Adipocyte (in vitro differentiated cells): ENCODE results near the gene JAK2.
"Not testable (repeated sequence)": the region's sequence is repeated elsewhere in the genome, so short reads cannot be mapped to it uniquely, and the experiment has no call there.

ENCODE experiments used
- DNase-seq: peaks from one replicate; pipeline ENCODE4 v3.0.0-alpha.2; 2015; ENCODE audit warnings: low read depth
- H3K27me3 ChIP-seq: replicated peaks from 2 replicates; pipeline ENCODE4 v1.7.0; 2013; ENCODE audit warnings: mild to moderate bottlenecking, low read length, moderate library complexity; ENCODE audit not compliant: control insufficient read depth, insufficient read depth
- H3K36me3 ChIP-seq: 2 replicates; pipeline ENCODE4 v1.7.0; 2013; ENCODE audit warnings: low read length, mild to moderate bottlenecking, moderate library complexity; ENCODE audit not compliant: control insufficient read depth, insufficient read depth, severe bottlenecking
- H3K4me1 ChIP-seq: 2 replicates; pipeline ENCODE4 v1.7.0; 2013; ENCODE audit warnings: mild to moderate bottlenecking, low read length, moderate library complexity; ENCODE audit not compliant: control insufficient read depth, insufficient read depth
- H3K4me3 ChIP-seq: 2 replicates; pipeline ENCODE4 v1.7.0; 2013; ENCODE audit warnings: mild to moderate bottlenecking, low read length, moderate library complexity
- H3K9ac ChIP-seq: 2 replicates; pipeline ENCODE4 v1.7.0; 2013; ENCODE audit warnings: mild to moderate bottlenecking, low read length, moderate library complexity
- H3K9me3 ChIP-seq: 2 replicates; pipeline ENCODE4 v1.7.0; 2013; ENCODE audit warnings: mild to moderate bottlenecking, low read length, moderate library complexity; ENCODE audit not compliant: control insufficient read depth

JAK2 gene

GRCh38 chr9:4984621-4985385 lies at the start of gene JAK2:
Gene JAK2, plus strand, starts transcription at chr9:4985272. Its CDS starts 36,716 bp downstream, at chr9:5021988.
- no peaks in the 10 kb centered on the region for H3K36me3 ChIP-seq
- peak within 1 kb of the TSS; percentile 98 for H3K9ac ChIP-seq
- peak; percentile 96 for DNase-seq
- peak within 1 kb of the TSS; percentile 97 for H3K4me3 ChIP-seq
- H3K9me3 ChIP-seq = no peaks in the 10 kb centered on the region
- no peaks in the 10 kb centered on the region for H3K27me3 ChIP-seq
- H3K4me1 ChIP-seq = peaks cover 50% of the 10 kb centered on the region

- Histone ChIP-seq H3K27me3 (no peaks in the 10 kb centered on the region), H3K9ac (peak overlapping the region; percentile 43), H3K9me3 (no peaks in the 10 kb centered on the region), H3K4me3 (peak overlapping the region; percentile 55), H3K36me3 (no peaks in the 10 kb centered on the region), H3K4me1 (peaks cover 15% of the 10 kb centered on the region)
- DNase-seq = no peak
Observed at GRCh38 chr9:4936277-4936676, 48.8 kb upstream of the JAK2 start.

GRCh38 chr9:4936823-4937222 lies 48.2 kb upstream of the JAK2 start:
- no peak for DNase-seq
- H3K27me3 ChIP-seq = no peaks in the 10 kb centered on the region
- no peaks in the 10 kb centered on the region for H3K9me3 ChIP-seq
- H3K4me3 ChIP-seq = no peak overlapping the region
- H3K4me1 ChIP-seq = peaks cover 15% of the 10 kb centered on the region
- no peak overlapping the region for H3K9ac ChIP-seq
- no peaks in the 10 kb centered on the region for H3K36me3 ChIP-seq

- no peak overlapping the region for H3K9ac ChIP-seq
- H3K4me3 ChIP-seq = no peak overlapping the region
- no peaks in the 10 kb centered on the region for H3K27me3 ChIP-seq
- DNase-seq = no peak
- H3K4me1 ChIP-seq = peaks cover 17% of the 10 kb centered on the region
- no peaks in the 10 kb centered on the region for H3K9me3 ChIP-seq
- no peaks in the 10 kb centered on the region for H3K36me3 ChIP-seq
Observed at GRCh38 chr9:4937446-4937845, 47.6 kb upstream of the JAK2 start.

GRCh38 chr9:4938496-4938895 lies 46.6 kb upstream of the JAK2 start:
- Histone ChIP-seq H3K4me1 (peaks cover 13% of the 10 kb centered on the region), H3K9ac (no peak overlapping the region), H3K9me3 (no peaks in the 10 kb centered on the region), H3K27me3 (no peaks in the 10 kb centered on the region), H3K4me3 (no peak overlapping the region), H3K36me3 (no peaks in the 10 kb centered on the region)
- DNase-seq = no peak

GRCh38 chr9:4939118-4939561 lies 45.9 kb upstream of the JAK2 start:
- H3K4me3 ChIP-seq = no peak overlapping the region
- H3K27me3 ChIP-seq = no peaks in the 10 kb centered on the region
- DNase-seq = no peak
- no peaks in the 10 kb centered on the region for H3K36me3 ChIP-seq
- no peak overlapping the region for H3K9ac ChIP-seq
- H3K9me3 ChIP-seq = no peaks in the 10 kb centered on the region
- H3K4me1 ChIP-seq = peaks cover 13% of the 10 kb centered on the region

- not testable (repeated sequence) for H3K9ac ChIP-seq, H3K9me3 ChIP-seq, H3K27me3 ChIP-seq, H3K4me3 ChIP-seq, H3K4me1 ChIP-seq, H3K36me3 ChIP-seq
- DNase-seq = peak; percentile 52
Observed at GRCh38 chr9:4942042-4942691, 42.9 kb upstream of the JAK2 start.

GRCh38 chr9:4943346-4943745 lies 41.7 kb upstream of the JAK2 start:
- Histone ChIP-seq H3K9ac (no peak overlapping the region), H3K36me3 (no peaks in the 10 kb centered on the region), H3K4me1 (peaks cover 5% of the 10 kb centered on the region), H3K27me3 (no peaks in the 10 kb centered on the region), H3K9me3 (no peaks in the 10 kb centered on the region), H3K4me3 (no peak overlapping the region)
- DNase-seq = no peak

GRCh38 chr9:4944431-4945211 lies 40.5 kb upstream of the JAK2 start:
- DNase-seq = not testable (repeated sequence)

GRCh38 chr9:4946937-4947336 lies 38.1 kb upstream of the JAK2 start:
- Histone ChIP-seq H3K4me3 (no peak overlapping the region), H3K27me3 (no peaks in the 10 kb centered on the region), H3K9ac (no peak overlapping the region), H3K9me3 (no peaks in the 10 kb centered on the region), H3K36me3 (no peaks in the 10 kb centered on the region), H3K4me1 (peaks cover 5% of the 10 kb centered on the region)
- no peak for DNase-seq

More at GRCh38 chr9:4944431-4945211, 40.5 kb upstream of the JAK2 start:
- not testable (repeated sequence) for H3K9me3 ChIP-seq, H3K9ac ChIP-seq, H3K27me3 ChIP-seq, H3K36me3 ChIP-seq, H3K4me1 ChIP-seq, H3K4me3 ChIP-seq

GRCh38 chr9:4955836-4956235 lies 29.2 kb upstream of the JAK2 start:
- no peak for DNase-seq
- Histone ChIP-seq H3K4me3 (no peak overlapping the region), H3K36me3 (no peaks in the 10 kb centered on the region), H3K27me3 (no peaks in the 10 kb centered on the region), H3K9me3 (no peaks in the 10 kb centered on the region), H3K4me1 (peaks cover 16% of the 10 kb centered on the region), H3K9ac (no peak overlapping the region)
